ENCODE results near the gene ABCB9. TPM values are rescaled to one million over a fixed set of nuclear protein-coding genes. Genes with fewer than 3 reads are reported as not detected.

ABCB9 gene
- total RNA-seq, 1 donor: 12.1 TPM

GRCh38 chr12:122882908-122883558 is 83.2 kb downstream of the ABCB9 start:
- TF ChIP-seq CTCF (IDR thresholded peaks at IDR 0.05; ENCODE audit: insufficient read depth, low read depth, low read length): no peak
- no peak for DNase-seq (ENCODE audit: low read depth)
- no peak overlapping the region for H3K4me3 ChIP-seq (ENCODE audit: low read depth, low read length)

- no peak overlapping the region for H3K4me3 ChIP-seq (ENCODE audit: low read depth, low read length)
- peak; percentile 58 for TF ChIP-seq CTCF (IDR thresholded peaks at IDR 0.05; ENCODE audit: insufficient read depth, low read depth, low read length)
- DNase-seq (ENCODE audit: low read depth): peak; percentile 64
Measured at GRCh38 chr12:122880668-122881067, 85.6 kb downstream of the ABCB9 start.

GRCh38 chr12:122880155-122880667 is 86.1 kb downstream of the ABCB9 start:
- no peak for TF ChIP-seq CTCF (IDR thresholded peaks at IDR 0.05; ENCODE audit: insufficient read depth, low read depth, low read length)
- peak overlapping the region; percentile 36 for H3K4me3 ChIP-seq (ENCODE audit: low read depth, low read length)
- peak; percentile 90 for DNase-seq (ENCODE audit: low read depth)

Small RNA genes within 50 kb of the gene (small RNA-seq; reads per million reads assigned to genes)
- gene ARL6IP4 (not detected), gene MIR4304 (not detected)

Other genes starting within 250 kb of the ABCB9 start
- gene HCAR3, start 249.7 kb downstream of the ABCB9 start, total RNA-seq: not detected in 2 replicates
- gene HCAR1, start 235.6 kb downstream of the ABCB9 start, total RNA-seq: 0.43 and 0.97 TPM in 2 replicates
- gene DENR, start 213.6 kb downstream of the ABCB9 start, total RNA-seq: 40.3 and 46.6 TPM in 2 replicates
- 0.32 and 0.86 TPM in 2 replicates for gene CCDC62, start 191.9 kb downstream of the ABCB9 start, total RNA-seq
- 11.2 and 11.9 TPM in 2 replicates for gene HIP1R, start 131.0 kb downstream of the ABCB9 start, total RNA-seq
- gene VPS37B, start 70.3 kb downstream of the ABCB9 start, total RNA-seq: 21.2 and 26.4 TPM in 2 replicates
- 7.3 and 11.9 TPM in 2 replicates for gene OGFOD2, start 8.8 kb upstream of the ABCB9 start, total RNA-seq
- gene ARL6IP4, start 14.2 kb upstream of the ABCB9 start, total RNA-seq: 117 and 161 TPM in 2 replicates
- 3.9 and 4.2 TPM in 2 replicates for gene PITPNM2, start 184.6 kb upstream of the ABCB9 start, total RNA-seq